GM18519 (cell line): ENCODE measurements around the gene FRMD3.
A peak's percentile ranks its signal among the peaks of the same experiment; 100 is the strongest.

Experiments used
- ATAC-seq: cut with Tn5 transposase; IDR thresholded peaks from one replicate; pipeline ENCODE4 v1.9.1; 2021; ENCODE audit warnings: mild to moderate bottlenecking, moderate library complexity; ENCODE audit not compliant: unreplicated experiment, low FRiP score

The FRMD3 gene

GRCh38 chr9:83538172-83538889, at the start of gene FRMD3:
Gene FRMD3, minus strand, starts transcription at chr9:83538401. Its CDS starts 170 bp downstream, at chr9:83538231.
- no peak for ATAC-seq

- no peak for ATAC-seq
Observed at GRCh38 chr9:83584995-83585394, 46.8 kb upstream of the FRMD3 start.

GRCh38 chr9:83583151-83584014, 45.2 kb upstream of the FRMD3 start:
- peak; percentile 88 for ATAC-seq

- ATAC-seq: no peak
Observed at GRCh38 chr9:83582029-83582428, 43.8 kb upstream of the FRMD3 start.

- no peak for ATAC-seq
Observed at GRCh38 chr9:83574482-83574881, 36.3 kb upstream of the FRMD3 start.

GRCh38 chr9:83572524-83572923, 34.3 kb upstream of the FRMD3 start:
- no peak for ATAC-seq

- no peak for ATAC-seq
Observed at GRCh38 chr9:83570359-83570758, 32.2 kb upstream of the FRMD3 start.

- peak; percentile 56 for ATAC-seq
Observed at GRCh38 chr9:83569326-83569725, 31.1 kb upstream of the FRMD3 start.

GRCh38 chr9:83563360-83563759, 25.2 kb upstream of the FRMD3 start:
- no peak for ATAC-seq

- ATAC-seq: no peak
Observed at GRCh38 chr9:83560169-83560826, 22.1 kb upstream of the FRMD3 start.

- ATAC-seq: no peak
Observed at GRCh38 chr9:83557771-83558170, 19.6 kb upstream of the FRMD3 start.

- ATAC-seq: no peak
Observed at GRCh38 chr9:83557317-83557716, 19.1 kb upstream of the FRMD3 start.

- no peak for ATAC-seq
Observed at GRCh38 chr9:83554278-83554677, 16.1 kb upstream of the FRMD3 start.

GRCh38 chr9:83544002-83544698, 5.9 kb upstream of the FRMD3 start:
- ATAC-seq: peak; percentile 91

GRCh38 chr9:83538890-83539238, 663 bp upstream of the FRMD3 start:
- ATAC-seq: no peak

- no peak for ATAC-seq
Observed at GRCh38 chr9:83537331-83538171, 650 bp downstream of the FRMD3 start.

GRCh38 chr9:83536332-83536731, 1.9 kb downstream of the FRMD3 start:
- no peak for ATAC-seq

- ATAC-seq: no peak
Observed at GRCh38 chr9:83535736-83536135, 2.5 kb downstream of the FRMD3 start.

GRCh38 chr9:83533296-83533695, 4.9 kb downstream of the FRMD3 start:
- ATAC-seq: no peak

GRCh38 chr9:83526901-83527300, 11.3 kb downstream of the FRMD3 start:
- ATAC-seq: no peak
